Spleen (tissue), 11 donors: ENCODE measurements around the gene PARD3. TPM values are rescaled to one million over a fixed set of nuclear protein-coding genes. Genes with fewer than 3 reads are reported as not detected.

Source experiments
- DNase-seq: peaks from one replicate; pipeline ENCODE4 v3.0.0-alpha.2; 2020
- H3K27ac ChIP-seq, 8 donors: fragments of 200-600 bp; sonication (generic) in 7 of 8; 1 replicate in 4 of 8; 2 replicates in 4 of 8; pipeline versions ENCODE4 v1.5.0 to v1.8.0; 2016 to 2021; ENCODE audit warnings: inconsistent platforms in 4 of 8, mild to moderate bottlenecking in 4 of 8, moderate library complexity in 1 of 8
- H3K27me3 ChIP-seq, 7 donors: fragments of 200-600 bp; sonication (generic) in 6 of 7; replicated peaks in 1 of 7; 1 replicate in 4 of 7; 2 replicates in 3 of 7; pipeline versions ENCODE4 v1.5.0 to v1.8.0; 2016 to 2021; ENCODE audit warnings: inconsistent platforms in 3 of 7, mild to moderate bottlenecking in 1 of 7
- H3K36me3 ChIP-seq, 6 donors: fragments of 200-600 bp; sonication (generic) in 5 of 6; 1 replicate in 4 of 6; 2 replicates in 2 of 6; pipeline versions ENCODE4 v1.5.0 to v1.8.0; 2016 to 2021; ENCODE audit warnings: inconsistent platforms in 2 of 6
- H3K4me1 ChIP-seq, 6 donors: fragments of 200-600 bp; sonication (generic) in 5 of 6; 1 replicate in 3 of 6; 2 replicates in 3 of 6; pipeline versions ENCODE4 v1.5.0 to v1.8.0; 2016 to 2021; ENCODE audit warnings: inconsistent platforms in 3 of 6
- H3K4me3 ChIP-seq, 8 donors: fragments of 200-600 bp; sonication (generic) in 7 of 8; 1 replicate in 4 of 8; 2 replicates in 4 of 8; pipeline versions ENCODE4 v1.5.0 to v1.8.0; 2016 to 2021; ENCODE audit warnings: inconsistent platforms in 4 of 8, mild to moderate bottlenecking in 4 of 8, moderate library complexity in 2 of 8
- H3K9me3 ChIP-seq, 8 donors: fragments of 200-600 bp; sonication (generic) in 7 of 8; 1 replicate in 4 of 8; 2 replicates in 4 of 8; pipeline versions ENCODE4 v1.5.0 to v1.8.0; 2016 to 2021; ENCODE audit warnings: inconsistent platforms in 4 of 8
- CTCF ChIP-seq, 11 experiments: fragments of 200-600 bp in 7 of 11; fragments of 450-650 bp in 4 of 11; sonication (generic) in 4 of 11; IDR thresholded peaks in 8 of 11; conservative IDR thresholded peaks in 3 of 11; 1 replicate in 7 of 11; 2 replicates in 4 of 11; pipeline versions ENCODE4 v1.4.0 to v1.8.0; 2016 to 2021; ENCODE audit warnings: antibody characterized with exemption in 11 of 11, inconsistent platforms in 4 of 11, mild to moderate bottlenecking in 1 of 11
- POLR2A ChIP-seq, 3 donors: fragments of 450-650 bp; IDR thresholded peaks; one replicate each; pipeline ENCODE4 v1.5.1; 2017; ENCODE audit warnings: antibody characterized with exemption in 3 of 3, mild to moderate bottlenecking in 1 of 3
- POLR2AphosphoS5 ChIP-seq, 3 donors: sonication (generic); formaldehyde crosslinking; IDR thresholded peaks; one replicate each; pipeline ENCODE4 v1.5.1; 2017; ENCODE audit warnings: antibody characterized with exemption in 3 of 3
- WGBS, 5 donors: extraction: QIAGEN DNeasy Blood & Tissue Kit in 3 of 5; methylation state at CpG; one replicate each; pipeline versions ENCODE4 v1.1.5 to v1.1.7; 2013 to 2018; 5-methylcytosine and 5-hydroxymethylcytosine counted together
- intact Hi-C: fragments of 100-400 bp; cut with DNase I; formaldehyde crosslinking; loops from one replicate; pipeline ENCODE4 v1.15.0; 2023; ENCODE audit warnings: low total_unique reads
- polyA plus RNA-seq, 3 donors: library from polyadenylated mRNA; stranded (reverse); fragments of 200-250 nt; gene quantifications; one replicate each; pipeline ENCODE4 v1.2.1, GENCODE V29; 2013
- total RNA-seq, 7 donors: library from RNA; depleted of rRNA in 3 of 7; stranded (reverse); fragments of >200 nt in 3 of 7; fragmentation: NEBNext Ultra II Directional in 4 of 7; extraction: Animal tissue kit (Norgen Biotek cat#: 25700) in 4 of 7; gene quantifications; one replicate each; pipeline versions ENCODE4 v1.1.0 to v1.2.1, GENCODE V29; 2016 to 2021
- donor health status: healthy with polysubstance abuse.
- donor health status: DM: no; HTN: no; CAD: no; lungs with moderate emphysema.
- donor health status: DM: no; HTN: no; CAD: no.
- donor health status: Bipolar disorder and iron deficiency.
- donor health status: healthy.
- donor health status: DM: no; HTN: no; CAD: no.
- donor health status: DM: yes; HTN: yes; CAD: no.

PARD3 gene
- total and polyA plus RNA-seq, 10 donors, result 2.8 to 18.9 (median 10.8) TPM

- peaks cover 6 to 42% (median 22%) of the 10 kb centered on the region in 6 donors for H3K4me1 ChIP-seq
- intact Hi-C loops, result no loop called here
- TF ChIP-seq POLR2AphosphoS5 (IDR thresholded peaks at IDR 0.05) (no peak), CTCF (IDR thresholded peaks at IDR 0.05 in 8 of 11, conservative IDR thresholded peaks at IDR 0.05 in 3 of 11) (no peak), POLR2A (IDR thresholded peaks at IDR 0.05) (no peak)
- peak; percentile 59 for DNase-seq
- H3K36me3 ChIP-seq, result no peaks in the 10 kb centered on the region
- peak overlapping the region in 7 of 8 donors; percentile 58 to 78 (median 71) for H3K27ac ChIP-seq
- 17 to 25% (median 19%) methylated on average over 16 to 19 of the region's 19 CpGs for whole genome bisulfite sequencing, 5 donors
- H3K4me3 ChIP-seq, result peak overlapping the region; percentile 44 to 78 (median 58)
- H3K9me3 ChIP-seq, result no peaks in the 10 kb centered on the region
- peaks cover 0 to 85% (median 24%) of the 10 kb centered on the region in 7 donors for H3K27me3 ChIP-seq
Observed at GRCh38 chr10:34813626-34814222, 1.4 kb downstream of the PARD3 start.

GRCh38 chr10:34812771-34813170, 2.3 kb downstream of the PARD3 start:
- Histone ChIP-seq H3K27me3 (peaks cover 0 to 82% (median 24%) of the 10 kb centered on the region in 7 donors), H3K4me1 (peaks cover 6 to 42% (median 22%) of the 10 kb centered on the region in 6 donors), H3K9me3 (no peaks in the 10 kb centered on the region), H3K4me3 (no peak overlapping the region), H3K36me3 (no peaks in the 10 kb centered on the region), H3K27ac (no peak overlapping the region)
- peak; percentile 24 for DNase-seq
- 84 to 92% (median 87%) methylated on average over 5 of the region's 5 CpGs for WGBS, 5 donors
- TF ChIP-seq POLR2A (IDR thresholded peaks at IDR 0.05) (no peak), POLR2AphosphoS5 (IDR thresholded peaks at IDR 0.05) (no peak), CTCF (IDR thresholded peaks at IDR 0.05 in 8 of 11, conservative IDR thresholded peaks at IDR 0.05 in 3 of 11) (no peak)
- intact Hi-C loops, result no loop called here

GRCh38 chr10:34811968-34812514, 3.1 kb downstream of the PARD3 start:
- Histone ChIP-seq H3K4me1 (peaks cover 6 to 42% (median 22%) of the 10 kb centered on the region in 6 donors), H3K27me3 (peaks cover 0 to 75% (median 24%) of the 10 kb centered on the region in 7 donors), H3K9me3 (no peaks in the 10 kb centered on the region), H3K27ac (no peak overlapping the region), H3K4me3 (no peak overlapping the region), H3K36me3 (no peaks in the 10 kb centered on the region)
- TF ChIP-seq POLR2AphosphoS5 (IDR thresholded peaks at IDR 0.05), result no peak
- TF ChIP-seq CTCF (IDR thresholded peaks at IDR 0.05 in 8 of 11, conservative IDR thresholded peaks at IDR 0.05 in 3 of 11), result no peak
- TF ChIP-seq POLR2A (IDR thresholded peaks at IDR 0.05), result no peak
- intact Hi-C loops, result no loop called here
- 85 to 95% (median 89%) methylated on average over 1 of the region's 1 CpG for WGBS, 5 donors
- DNase-seq, result no peak

GRCh38 chr10:34811126-34811967, 3.7 kb downstream of the PARD3 start:
- Histone ChIP-seq H3K36me3 (no peaks in the 10 kb centered on the region), H3K27me3 (peaks cover 0 to 68% (median 23%) of the 10 kb centered on the region in 7 donors), H3K4me3 (no peak overlapping the region), H3K4me1 (peaks cover 6 to 35% (median 22%) of the 10 kb centered on the region in 6 donors), H3K9me3 (no peaks in the 10 kb centered on the region), H3K27ac (no peak overlapping the region)
- 82 to 94% (median 86%) methylated on average over 17 of the region's 17 CpGs for WGBS, 5 donors
- intact Hi-C loops, result no loop called here
- peak; percentile 54 for DNase-seq
- TF ChIP-seq CTCF (IDR thresholded peaks at IDR 0.05 in 8 of 11, conservative IDR thresholded peaks at IDR 0.05 in 3 of 11) (no peak), POLR2A (IDR thresholded peaks at IDR 0.05) (no peak), POLR2AphosphoS5 (IDR thresholded peaks at IDR 0.05) (no peak)
